IMR-90 (cell line): ENCODE data around the gene UCKL1.

Source experiments
- FOS ChIP-seq: fragments of 150-350 bp; IDR thresholded peaks from 2 replicates; pipeline ENCODE4 v1.6.1; 2016; ENCODE audit warnings: low read depth, low read length
- MXI1 ChIP-seq: IDR thresholded peaks from 2 replicates; pipeline ENCODE4 v1.6.1; 2012; ENCODE audit warnings: low read depth, mild to moderate bottlenecking, low read length, moderate library complexity, borderline replicate concordance
- POLR2A ChIP-seq: IDR thresholded peaks from 2 replicates; pipeline ENCODE4 v1.6.1; 2012; ENCODE audit warnings: mild to moderate bottlenecking, low read depth, low read length
- RCOR1 ChIP-seq: IDR thresholded peaks from 2 replicates; pipeline ENCODE4 v1.6.1; 2012; ENCODE audit warnings: mild to moderate bottlenecking, low read length, improper control_type of control experiment; ENCODE audit not compliant: insufficient replicate concordance
- RFX5 ChIP-seq: IDR thresholded peaks from 2 replicates; pipeline ENCODE4 v1.8.0; 2012; ENCODE audit warnings: low read depth, mild to moderate bottlenecking, low read length, moderate library complexity
- TF ChIP-seq, protein P1 (sequence below): conservative IDR thresholded peaks from 2 replicates; pipeline ENCODE4 v1.5.1; 2012; ENCODE audit warnings: mild to moderate bottlenecking, low read depth, low read length, improper control_type of control experiment

DNA sequence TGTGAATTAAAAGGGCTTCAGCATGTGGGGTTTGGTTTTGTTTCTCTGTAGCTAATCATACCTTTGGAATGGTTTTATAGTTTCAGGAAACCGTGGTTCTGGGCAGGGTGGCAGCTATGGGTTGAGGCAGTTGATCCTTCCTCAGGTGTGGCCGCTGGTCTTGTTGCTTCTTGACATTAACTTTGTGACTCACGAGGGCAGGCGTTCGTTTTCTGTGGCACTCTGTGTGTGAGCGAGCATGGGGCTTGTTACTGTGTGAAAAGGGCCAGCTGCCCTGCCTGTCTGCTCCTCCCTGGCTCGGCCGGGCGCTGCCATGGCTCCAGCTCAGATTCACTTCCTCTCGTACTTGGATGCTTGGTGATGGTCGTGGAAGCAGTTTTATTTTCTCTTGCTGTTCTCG lies 45.0 kb downstream of the UCKL1 start:
- TF ChIP-seq RCOR1 (no peak), POLR2A (no peak), FOS (no peak), RFX5 (no peak), MXI1 (0 out of 2 replicates have a peak, but pooled peaks have one; percentile 27)
- TF ChIP-seq, protein P1, sequence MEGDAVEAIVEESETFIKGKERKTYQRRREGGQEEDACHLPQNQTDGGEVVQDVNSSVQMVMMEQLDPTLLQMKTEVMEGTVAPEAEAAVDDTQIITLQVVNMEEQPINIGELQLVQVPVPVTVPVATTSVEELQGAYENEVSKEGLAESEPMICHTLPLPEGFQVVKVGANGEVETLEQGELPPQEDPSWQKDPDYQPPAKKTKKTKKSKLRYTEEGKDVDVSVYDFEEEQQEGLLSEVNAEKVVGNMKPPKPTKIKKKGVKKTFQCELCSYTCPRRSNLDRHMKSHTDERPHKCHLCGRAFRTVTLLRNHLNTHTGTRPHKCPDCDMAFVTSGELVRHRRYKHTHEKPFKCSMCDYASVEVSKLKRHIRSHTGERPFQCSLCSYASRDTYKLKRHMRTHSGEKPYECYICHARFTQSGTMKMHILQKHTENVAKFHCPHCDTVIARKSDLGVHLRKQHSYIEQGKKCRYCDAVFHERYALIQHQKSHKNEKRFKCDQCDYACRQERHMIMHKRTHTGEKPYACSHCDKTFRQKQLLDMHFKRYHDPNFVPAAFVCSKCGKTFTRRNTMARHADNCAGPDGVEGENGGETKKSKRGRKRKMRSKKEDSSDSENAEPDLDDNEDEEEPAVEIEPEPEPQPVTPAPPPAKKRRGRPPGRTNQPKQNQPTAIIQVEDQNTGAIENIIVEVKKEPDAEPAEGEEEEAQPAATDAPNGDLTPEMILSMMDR, result no peak
